Stimulated activated CD4-positive, alpha-beta T cell treated with anti-CD3 and anti-CD28 coated beads, Interleukin-1b, Interleukin-23, amount 100 ng/mL, for 1 hour (primary cell): ENCODE data around the gene GALNTL6.
"Not testable (repeated sequence)": the region's sequence is repeated elsewhere in the genome, so short reads cannot be mapped to it uniquely, and the experiment has no call there.

Experiments used
- DNase-seq, 2 donors: peaks; one replicate each; pipeline ENCODE4 v3.0.0-alpha.2; 2020; ENCODE audit warnings: low read depth in 2 of 2

GALNTL6 gene

DNA sequence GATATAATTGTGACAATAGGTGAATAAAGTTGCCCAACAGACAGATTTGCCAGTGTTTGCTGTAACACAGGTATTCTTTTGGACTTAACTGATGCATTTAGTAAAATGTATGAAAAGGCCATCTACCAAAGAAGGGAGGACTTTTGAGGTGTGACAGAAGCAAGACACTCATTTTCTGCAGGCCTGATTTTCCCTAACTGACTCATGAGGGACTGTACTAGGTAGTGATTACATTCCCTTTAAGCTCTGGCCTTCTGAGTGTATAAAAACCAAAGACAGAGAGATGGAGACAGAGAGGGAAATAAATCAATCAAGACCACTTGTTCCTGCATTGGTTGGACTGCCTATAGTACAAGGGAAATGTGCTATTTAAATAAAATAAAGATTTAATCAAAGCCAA is 1204.6 kb downstream of the GALNTL6 start:
- no peak for DNase-seq

DNA sequence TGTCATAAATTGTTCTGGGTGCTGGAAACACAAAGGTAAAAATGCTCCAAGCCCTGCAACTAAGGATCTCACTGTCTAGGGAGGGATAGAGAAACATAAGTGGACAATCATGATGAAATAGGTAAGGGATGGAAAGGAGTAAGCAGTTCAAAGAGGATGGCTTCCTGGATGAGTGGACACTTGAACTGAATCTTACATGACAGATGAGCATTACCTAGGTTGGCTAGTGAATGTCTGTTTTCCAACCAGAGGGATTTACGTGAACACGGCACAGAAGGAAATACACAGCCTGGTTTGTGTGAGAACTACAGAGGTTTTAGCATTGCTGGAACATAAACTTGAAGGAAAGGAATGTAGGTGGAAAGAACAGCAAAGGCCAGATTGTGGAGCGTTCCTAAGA is 1205.2 kb downstream of the GALNTL6 start:
- no peak for DNase-seq

- no peak for DNase-seq
Measured at GRCh38 chr4:173019664-173020063, 1206.5 kb downstream of the GALNTL6 start.

DNA sequence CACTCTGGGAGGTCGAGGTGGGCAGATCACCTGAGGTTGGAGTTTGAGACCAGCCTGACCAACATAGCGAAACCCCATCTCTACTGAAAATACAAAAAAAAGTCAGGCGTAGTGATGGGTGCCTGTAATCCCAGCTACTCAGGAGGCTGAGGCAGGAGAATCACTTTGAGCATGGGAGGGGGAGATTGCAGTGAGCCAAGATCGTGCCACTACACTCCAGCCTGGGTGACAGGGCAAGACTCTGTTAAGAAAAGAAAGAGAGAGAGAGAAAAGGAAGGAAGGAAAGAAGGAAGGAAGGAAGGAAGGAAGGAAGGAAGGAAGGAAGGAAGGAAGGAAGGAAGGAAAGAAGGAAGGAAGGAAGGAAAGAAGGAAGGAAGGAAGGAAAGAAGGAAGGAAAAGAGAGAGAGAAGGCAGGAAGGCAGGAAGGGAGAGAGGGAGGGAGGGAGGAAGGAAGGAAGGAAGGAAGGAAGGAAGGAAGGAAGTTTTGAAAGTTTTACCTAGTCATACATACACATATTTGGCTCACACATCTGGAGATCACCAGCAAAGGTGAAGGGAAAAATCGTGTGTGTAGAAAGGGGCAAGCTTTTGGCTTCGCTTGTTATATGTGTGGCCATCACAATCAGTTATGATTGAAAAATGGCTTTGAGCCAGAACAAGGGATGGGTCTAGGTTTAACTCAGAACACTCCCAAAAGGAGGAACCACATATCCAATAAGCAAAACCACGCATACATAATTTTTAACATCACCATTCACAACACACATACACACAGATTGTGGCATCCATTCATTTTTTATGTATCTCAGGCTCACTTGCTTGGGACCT is 1208.8 kb downstream of the GALNTL6 start:
- not testable (repeated sequence) for DNase-seq

DNA sequence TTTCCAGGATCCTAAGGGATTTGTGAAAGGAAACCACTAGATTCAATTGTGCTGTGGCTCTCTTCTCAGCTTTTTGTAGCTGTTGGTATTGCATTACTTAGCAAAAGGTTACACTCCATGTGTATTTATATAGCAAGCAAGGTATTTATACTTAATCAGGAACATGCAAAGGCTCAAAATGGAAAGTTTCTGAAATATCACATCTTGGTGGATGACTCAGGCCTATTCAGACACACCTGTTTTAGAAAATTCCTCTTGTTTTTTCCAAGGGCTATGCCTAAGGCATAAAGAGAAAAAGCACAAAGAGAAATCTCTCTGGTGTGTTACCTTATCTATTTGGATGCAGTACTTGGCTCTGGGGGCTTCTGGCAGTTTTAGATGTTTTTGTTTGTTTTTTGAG is 1211.0 kb downstream of the GALNTL6 start:
- DNase-seq = no peak

GRCh38 chr4:173025131-173025530 is 1211.9 kb downstream of the GALNTL6 start:
- no peak for DNase-seq

- DNase-seq = no peak
Measured at GRCh38 chr4:173037242-173037641, 1224.0 kb downstream of the GALNTL6 start.

DNA sequence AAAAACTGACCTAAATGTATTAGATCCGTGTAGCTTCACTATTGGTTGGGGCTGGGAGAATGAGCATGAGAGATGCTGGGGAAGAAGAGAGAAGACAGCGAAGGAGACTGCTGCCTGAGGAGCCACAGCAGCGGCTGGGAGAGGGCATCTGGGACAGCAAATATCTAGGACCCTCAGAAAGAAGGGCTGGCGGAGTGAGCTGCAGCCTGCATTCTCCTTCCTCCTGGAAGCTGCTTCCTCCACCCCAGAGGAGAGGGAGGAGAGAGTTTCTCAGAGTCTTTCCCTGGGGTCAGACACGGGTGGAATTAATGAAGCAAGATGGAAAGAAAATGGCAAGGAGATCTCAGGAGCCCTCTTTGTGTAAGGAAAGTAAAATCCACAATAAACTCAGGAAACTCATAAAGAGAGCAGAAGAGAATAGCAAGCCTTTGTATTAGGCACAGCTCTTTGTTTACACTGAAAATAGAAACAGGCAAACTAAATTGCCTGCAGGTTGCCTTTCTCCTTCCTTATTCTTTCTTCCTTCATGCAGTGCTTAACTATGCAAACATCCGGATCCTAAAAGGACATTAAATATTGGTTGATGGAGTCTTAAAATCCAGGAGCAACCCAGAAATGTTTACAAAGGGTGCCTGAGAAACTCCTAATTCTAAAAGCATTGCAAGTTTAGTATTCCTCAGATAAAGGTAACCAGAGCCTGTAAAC is 1225.1 kb downstream of the GALNTL6 start:
- DNase-seq = no peak

- DNase-seq = no peak
Measured at GRCh38 chr4:173039617-173040577, 1226.7 kb downstream of the GALNTL6 start.

DNA sequence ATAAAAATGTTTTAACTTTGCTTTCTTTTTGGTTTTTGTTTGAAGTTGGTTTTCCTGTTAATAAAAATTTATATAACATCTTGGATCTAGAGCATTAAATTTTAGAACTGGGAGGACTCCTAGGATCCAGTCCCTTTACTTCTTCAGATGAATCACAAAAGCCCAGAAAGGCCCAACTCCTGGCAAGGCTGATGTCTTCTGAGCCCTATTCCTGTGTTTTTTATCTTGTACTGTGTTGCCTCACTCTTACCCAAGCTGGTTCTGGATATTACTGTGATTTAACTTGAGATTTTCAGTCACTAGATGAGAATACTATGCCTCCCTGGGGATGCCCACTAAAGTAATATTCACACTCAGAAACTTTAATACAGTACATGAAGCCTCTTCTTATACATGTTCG is 1228.3 kb downstream of the GALNTL6 start:
- no peak for DNase-seq

DNA sequence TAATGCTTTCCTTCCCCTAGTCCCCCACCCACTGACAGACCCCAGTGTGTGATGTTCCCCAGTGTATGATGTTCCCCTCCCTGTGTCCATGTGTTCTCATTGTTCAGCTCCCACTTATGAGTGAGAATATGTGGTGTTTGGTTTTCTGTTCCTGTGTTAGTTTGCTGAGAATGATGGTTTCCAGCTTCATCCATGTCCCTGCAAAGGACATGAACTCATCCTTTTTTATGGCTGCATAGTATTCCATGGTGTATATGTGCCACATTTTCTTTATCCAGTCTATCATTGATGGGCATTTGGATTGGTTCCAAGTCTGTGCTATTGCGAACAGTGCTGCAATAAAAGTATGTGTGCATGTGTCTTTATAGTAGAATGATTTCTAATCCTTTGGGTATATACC is 1228.9 kb downstream of the GALNTL6 start:
- DNase-seq = not testable (repeated sequence)

- no peak for DNase-seq
Measured at GRCh38 chr4:173044340-173044739, 1231.1 kb downstream of the GALNTL6 start.

DNA sequence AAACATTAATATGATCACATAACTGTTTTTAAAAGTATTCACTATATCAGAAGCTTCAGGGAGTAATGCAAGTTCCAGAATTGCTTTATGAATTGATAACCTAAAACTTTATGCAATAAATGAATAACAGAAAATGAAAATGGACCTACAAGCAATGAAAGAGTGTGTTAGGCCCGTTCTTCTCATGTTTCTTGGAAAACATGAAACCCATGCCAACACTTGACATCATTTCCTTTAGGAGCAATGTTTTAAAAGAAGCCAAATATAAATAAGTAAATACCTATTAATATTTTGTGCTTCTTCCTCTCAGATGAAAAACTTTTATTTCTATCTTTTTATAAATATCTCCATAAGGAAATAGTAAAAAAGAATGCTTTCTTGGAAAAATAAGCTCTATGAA is 1232.4 kb downstream of the GALNTL6 start:
- no peak for DNase-seq

- no peak for DNase-seq
Measured at GRCh38 chr4:173046144-173046543, 1232.9 kb downstream of the GALNTL6 start.

- no peak for DNase-seq
Measured at GRCh38 chr4:173046818-173047217, 1233.6 kb downstream of the GALNTL6 start.

DNA sequence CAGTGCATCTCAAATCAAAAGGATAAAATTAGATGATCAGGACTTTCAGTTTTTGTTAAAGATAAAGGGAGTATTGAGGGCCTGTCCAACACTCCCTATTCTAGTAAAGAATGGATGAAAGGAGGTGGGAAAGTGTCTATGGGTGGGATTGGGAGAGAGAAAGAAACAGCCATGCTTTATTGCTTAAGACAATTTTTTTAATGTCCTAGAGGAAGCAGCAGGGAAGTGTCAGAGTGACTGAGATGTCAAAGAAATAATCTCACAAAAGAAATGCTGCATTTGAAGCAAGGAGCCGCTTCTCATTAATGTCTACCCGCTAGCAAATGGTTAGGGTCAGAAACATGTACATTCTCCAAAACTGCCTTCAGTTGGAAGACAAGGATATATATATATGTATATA is 1238.0 kb downstream of the GALNTL6 start:
- DNase-seq = no peak

DNA sequence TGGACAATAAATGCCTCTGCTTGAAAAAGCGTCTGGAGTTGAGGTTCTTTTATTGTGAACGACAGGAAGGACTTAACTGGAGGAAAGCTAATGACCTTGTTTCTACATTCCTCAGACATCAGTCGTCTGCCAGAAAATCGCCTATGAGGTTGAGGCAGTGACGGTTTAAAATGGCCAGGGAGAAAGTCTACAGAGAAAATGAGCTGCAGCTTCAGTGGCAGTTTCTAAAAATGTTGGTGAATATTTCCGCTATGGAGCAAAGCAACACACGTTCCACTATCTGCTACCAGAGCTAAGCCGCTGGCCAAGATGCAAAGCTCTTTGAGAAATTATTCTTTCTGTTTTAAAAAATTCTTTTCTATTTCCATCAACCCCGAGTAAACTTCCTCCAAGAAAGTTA is 1238.5 kb downstream of the GALNTL6 start:
- DNase-seq = no peak

GRCh38 chr4:173052439-173052838 is 1239.2 kb downstream of the GALNTL6 start:
- no peak for DNase-seq

DNA sequence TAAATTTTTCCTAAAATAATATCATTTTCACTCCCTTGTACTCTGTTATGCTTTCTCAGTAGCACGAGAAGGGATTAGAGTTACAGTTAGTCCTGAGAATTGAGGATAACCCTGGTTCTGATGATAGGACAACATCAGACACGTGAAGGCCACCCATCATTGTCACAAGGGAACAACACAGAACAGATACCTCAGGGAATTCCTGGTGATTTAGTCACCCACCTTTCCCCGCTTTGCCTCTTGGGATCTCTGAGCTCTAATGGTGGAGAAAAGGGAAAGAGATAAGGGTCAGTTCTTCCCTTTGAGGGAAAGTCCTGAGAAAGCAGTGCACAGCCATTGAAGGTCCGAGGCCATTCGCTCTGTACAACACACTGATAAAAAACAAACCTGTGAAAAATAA is 1243.1 kb downstream of the GALNTL6 start:
- no peak for DNase-seq

- no peak for DNase-seq
Measured at GRCh38 chr4:173056710-173057109, 1243.5 kb downstream of the GALNTL6 start.

DNA sequence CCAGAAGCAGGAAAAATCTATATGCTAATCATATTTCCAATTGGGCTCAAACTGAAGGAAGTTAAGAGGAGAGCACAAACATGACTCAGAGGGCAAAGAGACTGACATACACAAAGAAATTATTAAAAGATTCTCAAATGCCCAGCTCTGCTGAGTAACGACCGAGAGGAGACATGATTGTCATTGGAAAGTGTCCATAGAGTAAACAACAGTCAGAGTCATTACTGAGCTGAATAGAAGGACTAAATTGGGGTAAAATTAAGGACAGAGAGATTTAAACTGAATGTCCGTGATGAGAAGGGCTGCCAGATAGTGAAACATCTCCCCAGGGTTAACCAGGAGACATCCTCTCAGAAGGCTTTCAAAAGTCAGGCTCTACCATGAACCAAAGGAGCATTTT is 1244.2 kb downstream of the GALNTL6 start:
- DNase-seq = no peak

DNA sequence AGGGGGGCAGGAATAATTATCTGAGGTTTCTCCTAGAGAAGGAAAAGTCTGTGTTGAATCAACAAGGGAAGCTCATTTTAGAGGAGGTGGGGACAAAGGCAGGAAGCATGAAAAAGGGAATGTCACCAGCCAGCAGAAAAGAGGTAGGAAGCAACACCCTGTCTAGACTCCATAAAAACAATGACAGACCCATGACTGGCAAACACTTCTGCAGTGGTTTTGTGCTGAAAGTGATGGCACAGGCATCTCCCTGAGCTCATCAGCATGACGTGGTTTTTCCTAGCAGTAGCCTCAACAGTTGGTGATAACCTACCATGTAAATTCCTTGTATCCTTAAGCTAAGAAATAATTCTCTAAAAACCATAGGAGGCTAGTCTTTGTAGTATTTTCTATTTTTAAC is 1244.7 kb downstream of the GALNTL6 start:
- DNase-seq = no peak
